ENCODE data around the gene MYPOP. TPM values are rescaled to one million over a fixed set of nuclear protein-coding genes. Genes with fewer than 3 reads are reported as not detected.

MYPOP gene
- polyA plus RNA-seq, 2 donors, result 3.2 to 3.5 TPM

DNA sequence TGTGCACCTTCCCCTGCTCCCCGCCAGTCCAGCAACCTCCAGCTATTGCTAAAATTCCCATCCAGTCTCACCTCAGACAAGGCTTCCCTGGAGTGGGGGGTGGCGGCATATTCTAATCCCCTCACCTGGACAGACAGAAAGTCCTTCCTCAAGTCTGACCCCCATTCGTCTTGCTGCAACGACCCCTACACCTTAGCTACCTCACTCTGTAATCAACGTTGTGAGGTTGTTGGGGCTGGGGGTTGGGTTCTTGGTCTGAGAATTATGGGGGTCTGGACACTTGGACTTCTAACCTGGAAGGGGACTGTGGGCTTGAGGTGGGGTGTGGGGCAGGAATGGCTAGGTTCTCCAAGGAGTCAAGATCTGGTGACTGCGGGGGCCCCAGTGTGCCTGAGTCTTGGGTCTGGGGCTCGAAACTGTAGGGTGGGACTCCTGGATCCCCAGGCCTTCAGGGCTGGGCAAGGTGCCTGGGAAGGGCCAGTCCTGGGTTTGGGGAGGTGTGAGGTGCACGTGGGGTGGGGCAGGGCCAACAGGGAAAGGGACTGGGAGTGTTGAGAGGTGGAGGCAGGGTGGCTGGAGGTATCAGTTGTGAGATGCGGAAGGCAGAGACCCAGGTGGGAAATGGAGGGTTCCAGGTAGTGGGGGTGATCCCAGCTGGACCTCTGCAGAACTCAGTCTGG lies 37.0 kb downstream of the MYPOP start:
- Histone ChIP-seq H3K27me3 (ENCODE audit: control insufficient read depth in 1 of 2, insufficient read depth in 2 of 2, low read length in 2 of 2) (peaks cover 0 to 3% of the 10 kb centered on the region in 2 donors), H3K9me3 (ENCODE audit: control insufficient read depth in 2 of 2, insufficient read depth in 1 of 2, low read depth in 1 of 2, low read length in 1 of 2) (no peaks in the 10 kb centered on the region), H3K36me3 (ENCODE audit: control insufficient read depth in 2 of 2, insufficient read depth in 2 of 2, low read length in 1 of 2) (no peaks in the 10 kb centered on the region), H3K4me1 (ENCODE audit: control insufficient read depth in 2 of 2, insufficient read depth in 2 of 2, low read length in 1 of 2) (peaks cover 0 to 3% of the 10 kb centered on the region in 2 donors), H3K27ac (ENCODE audit: low read depth in 2 of 2, low read length in 1 of 2) (no peak overlapping the region), H3K4me3 (ENCODE audit: low read depth in 1 of 2, low read length in 2 of 2) (no peak overlapping the region)
- 60 to 65% methylated on average over 9 of the region's 9 CpGs for WGBS, 2 donors

DNA sequence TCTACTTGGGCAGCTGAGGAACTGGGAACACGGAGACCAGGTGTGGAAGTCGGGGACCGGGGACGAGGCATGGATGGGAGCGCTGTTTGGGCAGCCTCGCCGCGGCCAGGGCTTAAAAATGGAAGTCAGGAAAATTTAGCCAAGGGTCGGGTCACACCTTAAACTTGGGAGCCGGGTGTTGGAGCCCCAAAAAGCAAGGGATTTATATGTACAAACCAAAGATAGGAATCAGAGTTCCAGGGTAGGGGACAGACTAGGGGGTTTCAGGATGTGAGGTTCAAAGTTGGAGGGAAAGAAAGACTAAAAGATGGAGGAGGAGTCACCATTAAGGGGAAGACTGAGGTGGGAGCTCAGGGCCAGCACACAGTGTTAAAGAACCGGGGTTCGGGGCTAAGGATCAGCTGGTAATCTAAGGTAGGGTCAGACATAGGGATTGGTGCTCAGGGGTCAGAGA lies 37.8 kb downstream of the MYPOP start:
- Histone ChIP-seq H3K9me3 (ENCODE audit: control insufficient read depth in 2 of 2, insufficient read depth in 1 of 2, low read depth in 1 of 2, low read length in 1 of 2) (no peaks in the 10 kb centered on the region), H3K4me1 (ENCODE audit: control insufficient read depth in 2 of 2, insufficient read depth in 2 of 2, low read length in 1 of 2) (peaks cover 0 to 3% of the 10 kb centered on the region in 2 donors), H3K36me3 (ENCODE audit: control insufficient read depth in 2 of 2, insufficient read depth in 2 of 2, low read length in 1 of 2) (no peaks in the 10 kb centered on the region), H3K27me3 (ENCODE audit: control insufficient read depth in 1 of 2, insufficient read depth in 2 of 2, low read length in 2 of 2) (peaks cover 0 to 3% of the 10 kb centered on the region in 2 donors), H3K4me3 (ENCODE audit: low read depth in 1 of 2, low read length in 2 of 2) (peak overlapping the region; percentile 8 to 95), H3K27ac (ENCODE audit: low read depth in 2 of 2, low read length in 1 of 2) (peak overlapping the region in 1 of 2 donors; percentile 5)
- WGBS, 2 donors, result 20 to 27% methylated on average over 12 of the region's 12 CpGs

DNA sequence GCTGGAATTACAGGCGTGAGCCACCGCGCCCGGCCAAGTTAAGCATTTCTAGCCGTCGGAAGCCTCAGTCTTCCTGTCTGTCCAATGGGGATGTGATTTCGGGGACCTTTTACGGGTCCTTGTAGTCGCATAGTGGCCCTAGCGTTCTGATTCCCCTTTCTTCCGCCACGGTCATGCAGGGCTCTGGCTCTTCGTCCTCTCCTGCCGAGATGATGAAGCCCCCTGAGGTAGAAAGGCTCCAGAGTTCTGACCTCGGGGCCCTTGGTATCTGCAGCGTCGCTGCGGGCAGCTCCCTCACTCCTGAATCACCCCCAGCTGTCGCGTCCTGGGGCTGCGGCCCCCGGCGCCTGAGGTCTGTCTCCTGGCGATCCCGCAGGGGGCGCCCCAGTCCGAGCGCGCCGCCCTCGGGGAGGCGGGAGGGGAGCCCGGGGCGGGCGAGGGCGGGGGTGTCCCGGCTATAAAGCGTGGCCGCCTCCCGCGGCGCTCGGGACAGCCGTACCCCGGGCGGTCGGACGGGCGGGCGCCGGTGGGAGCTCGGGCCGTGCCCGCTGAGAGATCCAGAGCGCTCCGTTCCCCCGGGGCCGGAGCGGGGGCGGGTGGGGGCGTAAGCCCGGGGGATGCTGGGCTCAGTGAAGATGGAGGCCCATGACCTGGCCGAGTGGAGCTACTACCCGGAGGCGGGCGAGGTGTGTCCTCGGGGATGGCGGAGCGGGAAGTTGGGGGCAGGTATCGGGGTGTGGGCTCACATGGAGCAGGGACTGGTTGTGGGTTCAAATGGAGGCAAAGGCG lies 38.4 kb downstream of the MYPOP start, which contains the start of gene FOXA3:
Gene FOXA3 (plus strand): TSS at position 487 of the 789 bp plus-strand sequence. CDS start 131 bp downstream, at position 618.
- H3K4me1 ChIP-seq (ENCODE audit: control insufficient read depth in 2 of 2, insufficient read depth in 2 of 2, low read length in 1 of 2), result peaks cover 0 to 3% of the 10 kb centered on the region in 2 donors
- H3K27me3 ChIP-seq (ENCODE audit: control insufficient read depth in 1 of 2, insufficient read depth in 2 of 2, low read length in 2 of 2), result peaks cover 0 to 3% of the 10 kb centered on the region in 2 donors
- peak within 1 kb of the TSS in 1 of 2 donors; percentile 5 for H3K27ac ChIP-seq (ENCODE audit: low read depth in 2 of 2, low read length in 1 of 2)
- no peaks in the 10 kb centered on the region for H3K9me3 ChIP-seq (ENCODE audit: control insufficient read depth in 2 of 2, insufficient read depth in 1 of 2, low read depth in 1 of 2, low read length in 1 of 2)
- peak within 1 kb of the TSS; percentile 29 to 95 for H3K4me3 ChIP-seq (ENCODE audit: low read depth in 1 of 2, low read length in 2 of 2)
- WGBS, 2 donors, result 3 to 4% methylated on average over 63 to 71 of the region's 71 CpGs
- H3K36me3 ChIP-seq (ENCODE audit: control insufficient read depth in 2 of 2, insufficient read depth in 2 of 2, low read length in 1 of 2), result no peaks in the 10 kb centered on the region

DNA sequence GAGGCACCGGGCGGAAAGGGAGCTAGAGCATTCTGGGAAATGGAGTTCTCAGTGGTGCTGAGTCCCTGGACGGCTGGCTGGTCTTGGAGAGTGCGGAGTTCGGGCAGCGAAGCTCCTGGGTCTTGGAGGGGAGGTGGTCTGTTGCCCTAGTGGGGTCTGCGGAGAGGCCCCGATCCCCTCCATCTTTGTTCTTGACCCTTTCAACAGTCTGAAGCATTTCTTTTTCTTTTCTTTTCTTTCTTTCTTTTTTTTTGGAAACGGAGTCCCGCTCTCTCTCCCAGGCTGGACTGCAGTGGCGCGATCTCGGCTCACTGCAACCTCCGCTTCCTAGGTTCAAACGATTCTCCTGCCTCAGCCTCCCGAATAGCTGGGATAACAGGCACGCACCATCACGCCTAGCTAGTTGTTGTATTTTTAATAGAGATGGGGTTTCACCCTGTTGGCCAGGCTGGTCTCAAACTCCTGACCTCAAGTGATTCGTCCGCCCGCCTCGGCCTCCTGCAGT lies 39.0 kb downstream of the MYPOP start:
- Histone ChIP-seq H3K9me3 (ENCODE audit: control insufficient read depth in 2 of 2, insufficient read depth in 1 of 2, low read depth in 1 of 2, low read length in 1 of 2) (no peaks in the 10 kb centered on the region), H3K4me3 (ENCODE audit: low read depth in 1 of 2, low read length in 2 of 2) (peak overlapping the region; percentile 29 to 95), H3K27ac (ENCODE audit: low read depth in 2 of 2, low read length in 1 of 2) (no peak overlapping the region), H3K36me3 (ENCODE audit: control insufficient read depth in 2 of 2, insufficient read depth in 2 of 2, low read length in 1 of 2) (no peaks in the 10 kb centered on the region), H3K4me1 (ENCODE audit: control insufficient read depth in 2 of 2, insufficient read depth in 2 of 2, low read length in 1 of 2) (peaks cover 0 to 3% of the 10 kb centered on the region in 2 donors), H3K27me3 (ENCODE audit: control insufficient read depth in 1 of 2, insufficient read depth in 2 of 2, low read length in 2 of 2) (peaks cover 0 to 3% of the 10 kb centered on the region in 2 donors)
- WGBS, 2 donors, result 3% methylated on average over 22 of the region's 22 CpGs

DNA sequence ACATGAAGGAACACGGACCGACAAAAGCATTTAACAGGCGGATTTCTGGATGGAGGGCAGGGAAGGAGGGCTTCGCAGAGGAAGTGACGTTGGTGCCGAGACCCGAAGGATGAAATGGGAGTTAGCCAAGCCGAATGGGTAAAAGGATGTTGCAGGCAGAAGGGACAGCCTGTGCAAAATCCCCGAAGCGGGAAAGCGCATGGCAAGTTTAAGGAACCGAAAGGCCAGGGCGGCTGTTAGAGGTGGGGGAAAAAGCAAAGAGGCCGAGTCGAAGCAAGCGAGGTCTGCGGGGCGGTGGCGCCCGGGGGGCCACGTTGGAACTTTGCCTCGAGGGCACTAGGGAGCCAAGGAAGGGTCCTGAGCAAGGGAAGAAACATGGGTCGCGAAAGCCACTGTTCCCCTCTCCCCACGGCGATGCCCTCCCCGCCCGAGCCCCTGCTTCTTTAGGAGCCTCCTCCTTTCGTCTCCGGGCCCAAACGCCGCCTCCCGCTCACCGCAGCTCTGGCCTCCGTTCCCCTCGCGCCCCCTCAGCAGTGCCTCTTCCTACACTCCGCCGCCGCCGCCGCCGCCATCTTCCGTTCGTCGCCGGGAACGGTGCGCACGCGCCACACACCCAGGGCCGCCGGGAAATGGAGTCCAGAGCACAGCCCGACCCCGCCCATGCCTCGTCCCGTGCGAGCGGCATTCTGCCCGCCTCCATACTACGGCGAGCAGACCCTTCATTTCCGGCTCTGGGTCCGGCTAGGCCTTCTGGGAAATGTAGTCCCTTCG lies 39.7 kb downstream of the MYPOP start, which contains the start of gene SYMPK:
Gene SYMPK (minus strand): TSS at position 584 of the 771 bp plus-strand sequence. CDS start 8,652 bp downstream, outside the sequence.
- Histone ChIP-seq H3K36me3 (ENCODE audit: control insufficient read depth in 2 of 2, insufficient read depth in 2 of 2, low read length in 1 of 2) (no peaks in the 10 kb centered on the region), H3K4me3 (ENCODE audit: low read depth in 1 of 2, low read length in 2 of 2) (peak within 1 kb of the TSS; percentile 80 to 95), H3K9me3 (ENCODE audit: control insufficient read depth in 2 of 2, insufficient read depth in 1 of 2, low read depth in 1 of 2, low read length in 1 of 2) (no peaks in the 10 kb centered on the region), H3K27ac (ENCODE audit: low read depth in 2 of 2, low read length in 1 of 2) (peak within 1 kb of the TSS; percentile 83 to 93), H3K27me3 (ENCODE audit: control insufficient read depth in 1 of 2, insufficient read depth in 2 of 2, low read length in 2 of 2) (peaks cover 0 to 3% of the 10 kb centered on the region in 2 donors), H3K4me1 (ENCODE audit: control insufficient read depth in 2 of 2, insufficient read depth in 2 of 2, low read length in 1 of 2) (peaks cover 0 to 3% of the 10 kb centered on the region in 2 donors)
- WGBS, 2 donors, result 0 to 1% methylated on average over 56 to 65 of the region's 65 CpGs

DNA sequence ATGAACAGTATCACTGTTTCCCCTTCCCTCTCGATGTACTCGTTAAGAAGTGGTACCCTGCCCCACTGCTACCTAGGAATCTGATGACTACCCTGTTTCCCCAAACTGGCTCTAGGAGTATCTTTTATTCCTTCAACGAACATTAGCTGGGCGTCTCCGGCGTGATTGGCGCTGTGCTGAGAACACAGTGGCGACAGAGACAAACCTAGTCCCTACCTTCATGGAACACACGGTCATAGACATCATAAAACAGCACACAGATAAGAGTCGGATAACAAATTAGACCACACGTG lies 40.2 kb downstream of the MYPOP start:
- H3K27me3 ChIP-seq (ENCODE audit: control insufficient read depth in 1 of 2, insufficient read depth in 2 of 2, low read length in 2 of 2), result peaks cover 0 to 3% of the 10 kb centered on the region in 2 donors
- H3K9me3 ChIP-seq (ENCODE audit: control insufficient read depth in 2 of 2, insufficient read depth in 1 of 2, low read depth in 1 of 2, low read length in 1 of 2), result no peaks in the 10 kb centered on the region
- H3K27ac ChIP-seq (ENCODE audit: low read depth in 2 of 2, low read length in 1 of 2), result peak overlapping the region; percentile 83 to 93
- peak overlapping the region; percentile 80 to 95 for H3K4me3 ChIP-seq (ENCODE audit: low read depth in 1 of 2, low read length in 2 of 2)
- no peaks in the 10 kb centered on the region for H3K36me3 ChIP-seq (ENCODE audit: control insufficient read depth in 2 of 2, insufficient read depth in 2 of 2, low read length in 1 of 2)
- H3K4me1 ChIP-seq (ENCODE audit: control insufficient read depth in 2 of 2, insufficient read depth in 2 of 2, low read length in 1 of 2), result peaks cover 0 to 3% of the 10 kb centered on the region in 2 donors
- WGBS, 2 donors, result 0 to 1% methylated on average over 11 of the region's 11 CpGs

DNA sequence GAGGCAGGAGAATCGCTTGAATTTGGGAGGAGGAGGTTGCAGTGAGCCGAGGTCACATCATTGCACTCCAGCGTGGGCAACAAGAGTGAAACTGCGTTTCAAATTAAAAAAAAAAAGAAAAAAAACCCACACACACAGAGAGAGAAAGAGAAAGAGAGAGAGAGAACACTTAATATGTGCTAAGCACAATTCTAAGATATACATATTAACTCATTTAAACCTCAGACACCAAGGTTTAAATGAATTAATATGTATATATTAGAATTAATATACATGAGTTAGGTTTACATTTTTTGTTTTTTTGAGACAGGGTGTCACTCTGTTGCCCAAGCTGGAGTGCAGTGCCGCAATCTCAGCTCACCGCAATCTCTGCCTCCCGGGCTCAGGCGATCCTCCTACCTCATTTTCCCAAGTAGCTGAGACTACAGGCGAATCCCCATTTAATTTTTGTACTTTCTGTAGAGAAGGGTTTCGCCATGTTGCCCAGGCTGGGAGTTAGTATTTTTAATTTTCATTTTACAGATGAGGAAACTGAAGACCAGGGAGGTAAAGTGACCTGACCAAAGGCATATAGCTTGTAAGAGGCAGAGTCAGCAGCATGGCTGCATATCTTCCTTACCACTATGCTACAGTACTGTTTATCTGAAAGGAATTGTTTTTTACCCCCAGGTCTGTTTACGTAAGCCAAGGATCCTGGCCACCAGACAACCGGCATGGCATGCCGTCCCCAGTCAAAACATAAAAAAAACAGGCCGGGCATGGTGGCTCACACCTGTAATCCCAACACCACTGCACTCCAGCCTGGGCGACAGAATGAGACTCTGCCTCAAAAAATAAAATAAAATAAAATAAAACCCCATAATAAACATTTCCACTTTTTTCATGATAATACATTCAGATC lies 41.8 kb downstream of the MYPOP start:
- H3K9me3 ChIP-seq (ENCODE audit: control insufficient read depth in 2 of 2, insufficient read depth in 1 of 2, low read depth in 1 of 2, low read length in 1 of 2), result no peaks in the 10 kb centered on the region
- H3K36me3 ChIP-seq (ENCODE audit: control insufficient read depth in 2 of 2, insufficient read depth in 2 of 2, low read length in 1 of 2), result no peaks in the 10 kb centered on the region
- 78 to 82% methylated on average over 15 of the region's 15 CpGs for WGBS, 2 donors
- H3K27me3 ChIP-seq (ENCODE audit: control insufficient read depth in 1 of 2, insufficient read depth in 2 of 2, low read length in 2 of 2), result peaks cover 0 to 3% of the 10 kb centered on the region in 2 donors
- peaks cover 0 to 3% of the 10 kb centered on the region in 2 donors for H3K4me1 ChIP-seq (ENCODE audit: control insufficient read depth in 2 of 2, insufficient read depth in 2 of 2, low read length in 1 of 2)
- H3K27ac ChIP-seq (ENCODE audit: low read depth in 2 of 2, low read length in 1 of 2), result no peak overlapping the region
- no peak overlapping the region for H3K4me3 ChIP-seq (ENCODE audit: low read depth in 1 of 2, low read length in 2 of 2)

DNA sequence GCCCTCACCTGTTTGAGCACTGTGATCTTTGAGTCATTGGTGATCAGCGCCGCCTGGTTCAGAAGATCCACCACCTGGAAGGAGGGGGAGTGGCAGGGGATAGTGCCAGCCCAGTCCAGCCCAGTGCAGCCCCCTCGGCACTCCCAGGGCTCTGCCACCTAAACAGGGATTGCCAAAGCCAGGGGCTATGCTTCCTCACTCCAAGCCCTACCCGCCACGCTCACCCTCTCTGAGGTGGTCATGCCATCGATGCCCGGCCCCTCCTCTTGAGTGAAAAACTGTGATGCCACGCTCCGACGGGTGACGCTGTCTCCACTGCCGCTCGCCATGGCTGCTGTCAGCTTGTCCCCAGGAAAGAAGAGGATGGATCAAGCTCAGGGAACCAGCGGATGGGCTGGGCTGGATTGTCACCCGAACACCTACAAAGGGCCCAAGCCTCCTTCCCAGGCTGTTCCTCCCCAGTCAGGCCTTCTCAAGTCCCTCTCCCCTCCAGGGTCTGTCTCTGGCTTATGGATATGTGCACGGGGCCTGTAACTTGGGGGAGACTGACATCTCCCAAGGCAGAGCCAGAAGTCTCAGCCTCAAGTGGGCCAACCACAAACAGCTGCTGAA lies 48.1 kb downstream of the MYPOP start:
- Histone ChIP-seq H3K9me3 (ENCODE audit: control insufficient read depth in 2 of 2, insufficient read depth in 1 of 2, low read depth in 1 of 2, low read length in 1 of 2) (no peaks in the 10 kb centered on the region), H3K36me3 (ENCODE audit: control insufficient read depth in 2 of 2, insufficient read depth in 2 of 2, low read length in 1 of 2) (peaks cover 16 to 31% of the 10 kb centered on the region in 2 donors), H3K4me3 (ENCODE audit: low read depth in 1 of 2, low read length in 2 of 2) (no peak overlapping the region), H3K4me1 (ENCODE audit: control insufficient read depth in 2 of 2, insufficient read depth in 2 of 2, low read length in 1 of 2) (no peaks in the 10 kb centered on the region), H3K27me3 (ENCODE audit: control insufficient read depth in 1 of 2, insufficient read depth in 2 of 2, low read length in 2 of 2) (no peaks in the 10 kb centered on the region), H3K27ac (ENCODE audit: low read depth in 2 of 2, low read length in 1 of 2) (no peak overlapping the region)
- WGBS, 2 donors, result 91 to 96% methylated on average over 16 of the region's 16 CpGs
